Mucosa of descending colon (tissue), 3 donors: ENCODE results near the gene BCAN. TPM values are rescaled to one million over a fixed set of nuclear protein-coding genes. Genes with fewer than 3 reads are reported as not detected.

Experiments used
- ATAC-seq: fragments of 200-7000 bp; cut with Tn5 transposase; one replicate; pipeline ENCODE4 v1.9.1; 2020; ENCODE audit warnings: mild to moderate bottlenecking, moderate library complexity
- DNase-seq, 3 donors: peaks; one replicate each; pipeline ENCODE4 v3.0.0-alpha.2; 2020
- H3K36me3 ChIP-seq: fragments of 200-600 bp; one replicate; pipeline ENCODE4 v1.8.0; 2021; ENCODE audit warnings: low read depth, mild to moderate bottlenecking
- H3K4me1 ChIP-seq: fragments of 200-600 bp; one replicate; pipeline ENCODE4 v1.8.0; 2021; ENCODE audit warnings: low read depth, mild to moderate bottlenecking
- H3K4me3 ChIP-seq: fragments of 200-600 bp; one replicate; pipeline ENCODE4 v1.8.0; 2021; ENCODE audit warnings: mild to moderate bottlenecking
- H3K9me3 ChIP-seq: fragments of 200-600 bp; one replicate; pipeline ENCODE4 v1.8.0; 2021; ENCODE audit warnings: mild to moderate bottlenecking
- CTCF ChIP-seq: fragments of 200-600 bp; IDR thresholded peaks from one replicate; pipeline ENCODE4 v1.8.0; 2022; ENCODE audit warnings: antibody characterized with exemption, mild to moderate bottlenecking
- intact Hi-C, 2 donors: fragments of 100-400 bp; cut with DNase I in 1 of 2; cut with micrococcal nuclease in 1 of 2; formaldehyde crosslinking; loops; one replicate each; pipeline versions ENCODE4 v1.11.0 to v1.11.1; 2022; cut with DNase I, micrococcal nuclease
- total RNA-seq, 3 donors: library from RNA; stranded (reverse); fragmentation: NEBNext Ultra II Directional in 2 of 3; extraction: Animal tissue kit (Norgen Biotek cat#: 25700) in 2 of 3; gene quantifications; one replicate each; pipeline versions ENCODE4 v1.2.1 to v1.2.4, GENCODE V29; 2021 to 2023
- donor health status: DM: no; HTN: no; CAD: no; lungs with moderate emphysema.
- donor health status: DM: no; HTN: no; CAD: no.
- donor health status: DM: no; HTN: yes; CAD: no.

BCAN gene
- total RNA-seq, 3 donors from 2014 or later, result 0.14 to 0.79 TPM; not detected in 1

DNA sequence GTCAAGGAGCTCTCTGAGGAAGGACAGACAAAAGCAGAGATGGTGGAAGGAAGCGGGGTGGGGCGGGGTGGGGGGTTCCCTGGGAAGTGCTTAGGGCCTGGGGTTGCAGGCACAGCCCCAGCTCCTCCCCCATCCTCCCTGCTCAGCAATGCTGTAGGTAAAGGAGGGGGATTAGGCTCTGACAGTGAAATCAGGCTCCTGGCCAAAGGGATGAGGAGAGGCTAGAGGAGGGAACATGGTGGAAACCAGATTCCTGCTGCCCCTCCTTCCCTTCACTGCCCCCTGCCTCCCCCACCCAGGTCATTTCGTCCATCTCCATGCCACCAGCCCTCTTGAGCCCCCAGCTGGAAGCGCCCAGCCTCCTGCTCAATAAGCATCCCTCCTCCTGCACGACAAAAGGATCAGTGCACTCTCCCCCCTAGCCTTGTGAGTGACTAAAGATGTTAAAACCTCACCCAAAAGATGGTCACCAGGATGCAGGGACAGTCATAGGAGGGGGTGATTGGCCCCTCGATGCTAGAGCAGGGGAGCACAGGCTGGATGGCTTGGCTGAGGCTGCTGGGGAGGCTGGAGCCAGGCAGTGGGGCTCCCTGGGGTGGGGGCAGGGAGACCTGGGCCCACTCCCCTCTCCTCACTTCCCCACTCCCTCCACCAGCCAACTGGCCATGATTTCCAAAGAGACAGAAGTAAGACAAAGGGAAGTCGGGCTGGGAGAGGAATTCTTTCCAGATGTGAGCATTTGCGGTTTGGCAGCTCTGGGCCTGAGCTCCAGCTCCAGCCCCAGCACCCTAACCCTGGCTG lies 65.7 kb downstream of the BCAN start:
- no peak for ATAC-seq
- no peak for DNase-seq
- no peak overlapping the region for H3K4me3 ChIP-seq
- H3K9me3 ChIP-seq, result no peaks in the 10 kb centered on the region
- no peak for TF ChIP-seq CTCF
- peaks cover 26% of the 10 kb centered on the region for H3K4me1 ChIP-seq
- intact Hi-C loops, result no loop called here
- H3K36me3 ChIP-seq, result no peaks in the 10 kb centered on the region

DNA sequence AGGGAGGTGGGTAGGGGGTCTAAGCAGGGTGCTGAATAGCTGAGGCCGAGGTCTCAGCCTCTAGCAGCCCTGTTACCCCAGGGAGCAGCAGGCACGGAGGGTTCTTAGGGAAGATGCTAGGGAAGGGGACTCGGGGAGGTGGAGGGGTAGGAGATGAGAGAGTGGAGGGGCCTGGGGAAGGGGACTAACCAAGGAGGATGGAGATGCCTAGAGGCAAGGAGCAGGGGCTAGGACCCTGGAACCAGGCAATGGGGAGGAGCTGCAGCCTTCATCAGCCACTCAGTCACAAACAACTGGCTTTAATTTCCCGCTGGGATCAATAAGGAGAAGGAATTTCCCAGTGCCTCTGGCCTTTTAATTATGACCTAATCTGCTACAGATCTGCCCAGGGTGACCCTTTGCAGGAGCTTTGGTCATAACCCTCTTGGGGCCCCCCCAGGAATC lies 66.3 kb downstream of the BCAN start:
- intact Hi-C loops, result no loop called here
- no peaks in the 10 kb centered on the region for H3K9me3 ChIP-seq
- no peaks in the 10 kb centered on the region for H3K36me3 ChIP-seq
- H3K4me3 ChIP-seq, result no peak overlapping the region
- no peak for TF ChIP-seq CTCF
- ATAC-seq, result no peak
- DNase-seq, result no peak
- peaks cover 26% of the 10 kb centered on the region for H3K4me1 ChIP-seq

GRCh38 chr1:156709031-156709430 lies 67.1 kb downstream of the BCAN start:
- Histone ChIP-seq H3K4me3 (no peak overlapping the region), H3K9me3 (no peaks in the 10 kb centered on the region), H3K36me3 (no peaks in the 10 kb centered on the region), H3K4me1 (peaks cover 26% of the 10 kb centered on the region)
- intact Hi-C loops, result no loop called here
- DNase-seq (no peak), ATAC-seq (no peak)
- no peak for TF ChIP-seq CTCF

Other genes with a start within 250 kb of the BCAN start
- gene MEF2D, start 141.3 kb upstream of the BCAN start, total RNA-seq, result 100 to 1,000 TPM in 1 of 3 donors, 10 to 100 TPM in 2; 56.8 to 103 (median 61.9) TPM
- gene IQGAP3, start 69.6 kb upstream of the BCAN start, total RNA-seq, result 10 to 100 TPM in 1 of 3 donors, 1 to 10 TPM in 2; 3.4 to 15.5 (median 5.7) TPM
- under 1 TPM; 0.25 to 0.43 (median 0.34) TPM for gene TTC24, start 62.4 kb upstream of the BCAN start, total RNA-seq
- gene NAXE, start 50.3 kb upstream of the BCAN start, total RNA-seq, result 10 to 100 TPM; 70.8 to 94.4 (median 86.5) TPM
- 10 to 100 TPM; 17.4 to 25.9 (median 21.5) TPM for gene GPATCH4, start 40.6 kb upstream of the BCAN start, total RNA-seq
- under 1 TPM in 1 of 3 donors, not detected in 2; 0.28 TPM for gene HAPLN2, start 22.7 kb upstream of the BCAN start, total RNA-seq
- 10 to 100 TPM in 1 of 3 donors, 1 to 10 TPM in 2; 3.0 to 11.4 (median 6.4) TPM for gene NES, start 35.3 kb downstream of the BCAN start, total RNA-seq
- 1 to 10 TPM in 2 of 3 donors, under 1 TPM in 1; 0.38 to 2.2 (median 1.2) TPM for gene CRABP2, start 63.5 kb downstream of the BCAN start, total RNA-seq
- gene METTL25B, start 86.4 kb downstream of the BCAN start, total RNA-seq, result 10 to 100 TPM; 35.1 to 58.6 (median 44.4) TPM
- gene ISG20L2, start 86.6 kb downstream of the BCAN start, total RNA-seq, result 10 to 100 TPM; 27.8 to 33.0 (median 31.0) TPM
- gene MRPL24, start 99.0 kb downstream of the BCAN start, total RNA-seq, result 10 to 100 TPM; 50.1 to 61.7 (median 57.6) TPM
- 100 to 1,000 TPM; 196 to 264 (median 221) TPM for gene HDGF, start 109.6 kb downstream of the BCAN start, total RNA-seq
- 10 to 100 TPM; 55.0 to 66.1 (median 59.2) TPM for gene PRCC, start 125.4 kb downstream of the BCAN start, total RNA-seq
- gene SH2D2A, start 174.7 kb downstream of the BCAN start, total RNA-seq, result 1 to 10 TPM; 2.9 to 3.3 (median 3.1) TPM
- under 1 TPM in 2 of 3 donors, not detected in 1; 0.06 to 0.09 TPM for gene INSRR, start 217.0 kb downstream of the BCAN start, total RNA-seq
- 1 to 10 TPM in 1 of 3 donors, under 1 TPM in 2; 0.67 to 1.3 (median 0.79) TPM for gene NTRK1, start 218.7 kb downstream of the BCAN start, total RNA-seq